Brain microvascular endothelial cell (primary cell): ENCODE data around the gene BORCS5.

Experiments
- DNase-seq: peaks from one replicate; pipeline ENCODE4 v3.0.0-alpha.2; 2020
- H3K27ac ChIP-seq: fragments of 250-450 bp; sonication (Bioruptor Pico); 2 replicates; pipeline ENCODE4 v1.5.1; 2020; ENCODE audit warnings: mild to moderate bottlenecking, moderate library complexity
- H3K27me3 ChIP-seq: fragments of 250-450 bp; sonication (Bioruptor Pico); replicated peaks from 2 replicates; pipeline ENCODE4 v1.5.1; 2020; ENCODE audit warnings: mild to moderate bottlenecking
- H3K36me3 ChIP-seq: fragments of 250-450 bp; sonication (Bioruptor Pico); replicated peaks from 2 replicates; pipeline ENCODE4 v1.5.1; 2020; ENCODE audit warnings: mild to moderate bottlenecking
- H3K4me3 ChIP-seq: 2 replicates; pipeline ENCODE4 v1.5.1; 2011; ENCODE audit warnings: low read depth, mild to moderate bottlenecking, control low read depth, low read length, moderate library complexity
- CTCF ChIP-seq: IDR thresholded peaks from 2 replicates; pipeline ENCODE4 v1.5.1; 2011; ENCODE audit warnings: low read depth, mild to moderate bottlenecking, moderate library complexity, low read length, control low read depth, inconsistent platforms; ENCODE audit errors: missing control alignments
- in situ Hi-C: cut with HindIII; loops from 2 replicates; pipeline ENCODE4 v1.10.0; 2017; ENCODE audit warnings: low sequenced_read_pairs, low pct_ligation_motif_present

BORCS5 gene

GRCh38 chr12:12508612-12509011 lies 151.7 kb downstream of the BORCS5 start:
- DNase-seq, result no peak
- Histone ChIP-seq H3K27ac (no peak overlapping the region), H3K4me3 (no peak overlapping the region), H3K36me3 (no peaks in the 10 kb centered on the region), H3K27me3 (no peaks in the 10 kb centered on the region)
- in situ Hi-C loops, result no loop called here
- no peak for TF ChIP-seq CTCF

DNA sequence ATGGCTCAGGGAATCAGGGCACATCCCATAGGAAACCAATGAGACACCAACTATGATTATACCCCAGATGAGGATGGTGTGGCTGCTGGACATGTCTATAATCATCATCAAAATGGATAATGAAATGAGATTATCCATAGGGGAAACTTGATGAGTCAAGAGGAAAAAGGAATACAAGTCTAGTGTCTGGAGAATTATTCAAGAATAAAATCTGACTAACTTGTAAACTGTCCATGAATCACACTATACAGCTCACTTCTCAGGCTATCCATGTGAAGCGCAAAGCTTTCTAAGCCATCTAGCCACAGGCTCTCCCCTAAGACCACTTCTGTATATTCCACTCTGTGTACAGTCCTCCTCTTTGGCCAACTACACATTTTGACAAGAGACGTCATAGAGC lies 153.3 kb downstream of the BORCS5 start:
- DNase-seq, result peak; percentile 58
- in situ Hi-C loops, result no loop called here
- no peaks in the 10 kb centered on the region for H3K36me3 ChIP-seq

GRCh38 chr12:12510551-12510950 lies 153.7 kb downstream of the BORCS5 start:
- no peaks in the 10 kb centered on the region for H3K27me3 ChIP-seq

More for the DNA sequence above, 153.3 kb downstream of the BORCS5 start:
- H3K27ac ChIP-seq, result no peak overlapping the region
- no peaks in the 10 kb centered on the region for H3K27me3 ChIP-seq
- H3K4me3 ChIP-seq, result no peak overlapping the region
- no peak for TF ChIP-seq CTCF

GRCh38 chr12:12511021-12511783 lies 154.3 kb downstream of the BORCS5 start:
- H3K27ac ChIP-seq, result no peak overlapping the region
- no peaks in the 10 kb centered on the region for H3K27me3 ChIP-seq
- in situ Hi-C loops, result no loop called here
- TF ChIP-seq CTCF, result no peak
- DNase-seq, result no peak
- H3K4me3 ChIP-seq, result no peak overlapping the region
- no peaks in the 10 kb centered on the region for H3K36me3 ChIP-seq

More at GRCh38 chr12:12510551-12510950, 153.7 kb downstream of the BORCS5 start:
- no peak for TF ChIP-seq CTCF
- no peak for DNase-seq
- in situ Hi-C loops, result no loop called here
- Histone ChIP-seq H3K36me3 (no peaks in the 10 kb centered on the region), H3K27ac (no peak overlapping the region), H3K4me3 (no peak overlapping the region)

- H3K27ac ChIP-seq, result no peak overlapping the region
Observed at GRCh38 chr12:12511895-12512711, 155.2 kb downstream of the BORCS5 start.

More at GRCh38 chr12:12511895-12512711, 155.2 kb downstream of the BORCS5 start:
- DNase-seq, result no peak
- in situ Hi-C loops, result no loop called here
- no peaks in the 10 kb centered on the region for H3K27me3 ChIP-seq
- no peaks in the 10 kb centered on the region for H3K36me3 ChIP-seq
- TF ChIP-seq CTCF, result no peak
- no peak overlapping the region for H3K4me3 ChIP-seq
